ENCODE data around the gene IRF2.

DNA sequence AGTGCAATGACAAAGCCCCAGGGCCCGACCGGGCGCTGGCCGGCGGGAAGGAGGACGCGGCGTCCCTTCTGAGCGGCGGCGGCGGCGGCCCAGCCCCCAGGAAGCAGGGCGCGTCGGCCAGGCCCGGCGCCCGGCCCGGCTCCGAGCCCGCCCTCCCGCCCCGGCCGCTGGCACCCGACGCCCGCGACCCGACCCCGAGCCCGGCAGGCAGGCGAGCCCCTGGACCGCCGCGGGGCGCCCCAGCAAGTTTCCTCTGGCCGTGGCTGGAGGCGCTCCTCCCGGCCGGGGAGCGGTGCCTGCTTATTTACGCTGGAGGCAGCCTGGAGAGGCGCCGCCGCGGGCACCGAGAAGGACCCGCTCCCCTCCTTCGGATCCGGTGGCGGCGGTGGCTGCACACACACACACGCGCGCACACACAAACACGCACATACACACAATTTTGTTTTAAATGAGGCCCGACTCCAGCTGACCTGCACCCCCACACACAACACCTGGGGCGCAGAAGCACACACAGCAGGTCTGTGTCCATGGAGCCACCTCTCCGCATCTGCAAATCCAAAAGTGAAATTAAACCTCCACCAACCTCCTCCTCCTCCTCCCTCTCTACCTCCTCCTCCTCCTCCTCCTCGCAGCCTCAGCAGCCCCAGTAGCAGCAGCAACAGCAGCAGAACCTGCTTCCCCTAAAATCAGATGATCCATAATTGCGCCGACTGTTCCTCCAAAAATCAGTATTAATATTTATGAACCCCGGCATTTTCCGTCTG lies 669 bp downstream of the IRF2 start:
- TF ChIP-seq EP300 (IDR thresholded peaks at IDR 0.05; ENCODE audit: borderline replicate concordance in 1 of 2, low read depth in 2 of 2, low read length in 2 of 2): no peak
- TF ChIP-seq MAFK (IDR thresholded peaks at IDR 0.05; ENCODE audit: low read depth, low read length): no peak
